H1 (cell line): ENCODE measurements around the gene CABP2. TPM values are rescaled to one million over a fixed set of nuclear protein-coding genes. Genes with fewer than 3 reads are reported as not detected.

Experiments
- CHD2 ChIP-seq: IDR thresholded peaks from 2 replicates; pipeline ENCODE4 v1.6.1; 2012; ENCODE audit warnings: low read length, improper control_type of control experiment
- EP300 ChIP-seq, 2 experiments: IDR thresholded peaks; 1 replicate in 1 of 2; 2 replicates in 1 of 2; pipeline ENCODE4 v1.6.1; 2011 to 2012; ENCODE audit warnings: low read depth in 2 of 2, low read length in 2 of 2, mild to moderate bottlenecking in 2 of 2, borderline replicate concordance in 1 of 2, inconsistent platforms in 1 of 2, moderate library complexity in 1 of 2
- GABPA ChIP-seq: IDR thresholded peaks from 2 replicates; pipeline ENCODE4 v1.6.1; 2011; ENCODE audit warnings: mild to moderate bottlenecking, low read length, moderate library complexity, borderline replicate concordance; ENCODE audit not compliant: insufficient read depth
- MAX ChIP-seq: IDR thresholded peaks from 2 replicates; pipeline ENCODE4 v1.6.1; 2012; ENCODE audit warnings: inconsistent platforms
- NRF1 ChIP-seq: IDR thresholded peaks from 2 replicates; pipeline ENCODE4 v1.6.1; 2011; ENCODE audit warnings: mild to moderate bottlenecking, low read depth, low read length, improper control_type of control experiment
- RXRA ChIP-seq: IDR thresholded peaks from 2 replicates; pipeline ENCODE4 v1.6.1; 2011; ENCODE audit warnings: low read depth, mild to moderate bottlenecking, low read length, moderate library complexity; ENCODE audit not compliant: insufficient read depth
- SIRT6 ChIP-seq: IDR thresholded peaks from one replicate; pipeline ENCODE4 v1.7.1; 2012; ENCODE audit warnings: low read length, inconsistent platforms
- TBP ChIP-seq: IDR thresholded peaks from 2 replicates; pipeline ENCODE4 v1.6.1; 2011; ENCODE audit warnings: low read depth, low read length, improper control_type of control experiment
- polyA plus RNA-seq, 7 experiments: library from polyadenylated mRNA; depleted of rRNA in 3 of 7; stranded (reverse) in 5 of 7; unstranded in 2 of 7; fragments of >200 nt in 5 of 7; fragments of 200-250 nt in 2 of 7; gene quantifications; 1 replicate in 5 of 7; 2 replicates in 1 of 7; 4 replicates in 1 of 7; pipeline versions ENCODE4 v1.2.1 to v1.2.3, GENCODE V29; 2011 to 2013; ENCODE audit warnings: missing spikeins in 2 of 7, mixed read lengths in 2 of 7
- total RNA-seq: library from RNA; stranded (reverse); fragmentation: NEBNext Ultra II Directional; extraction: Animal tissue kit (Norgen Biotek cat#: 25700); gene quantifications from 2 replicates; pipeline ENCODE4 v1.2.1, GENCODE V29; 2021

CABP2 gene
- total and polyA plus RNA-seq, 2 of the 8 experiments (the other 6 are each of a cell fraction or from before 2014, with no cell fraction given), result not detected

- TF ChIP-seq EP300 (IDR thresholded peaks at IDR 0.05; ENCODE audit: borderline replicate concordance in 1 of 2, low read depth in 2 of 2, low read length in 2 of 2) (no peak), CHD2 (peak; percentile 80), MAX (peak; percentile 100), RXRA (no peak), SIRT6 (no peak), GABPA (no peak), NRF1 (peak; percentile 83), TBP (peak; percentile 80)
Measured at GRCh38 chr11:67482827-67483798, 40.1 kb downstream of the CABP2 start, which contains the start of gene AIP (continued).
